T-helper 9 cell (primary cell): Measurements from ENCODE around the gene GABBR2.

Experiments used
- DNase-seq: peaks from one replicate; pipeline ENCODE4 v3.0.0-alpha.2; 2020

GABBR2 gene

DNA sequence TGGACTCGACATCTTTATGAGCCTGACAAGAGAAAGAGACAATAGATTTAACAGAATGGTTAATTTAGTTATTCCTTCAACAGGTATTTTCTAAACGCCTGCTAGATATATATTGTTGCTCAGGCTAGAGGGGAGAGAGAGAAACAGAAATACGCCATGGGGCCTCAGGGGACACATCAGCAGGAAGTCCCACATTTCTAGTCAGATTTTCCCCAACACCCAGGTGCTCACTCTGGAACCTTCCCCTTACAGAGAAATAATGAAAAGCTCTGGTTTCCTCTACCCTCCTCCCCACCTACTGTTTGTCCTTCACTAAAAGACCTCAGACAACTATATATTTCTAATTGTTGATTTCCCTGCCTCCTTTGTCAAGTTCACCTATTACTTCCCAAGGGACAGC lies 323.0 kb downstream of the GABBR2 start:
- no peak for DNase-seq

GRCh38 chr9:98383758-98384157 lies 325.0 kb downstream of the GABBR2 start:
- DNase-seq = no peak

- no peak for DNase-seq
Measured at GRCh38 chr9:98381311-98382103, 327.2 kb downstream of the GABBR2 start.

GRCh38 chr9:98380065-98380681 lies 328.6 kb downstream of the GABBR2 start:
- no peak for DNase-seq

DNA sequence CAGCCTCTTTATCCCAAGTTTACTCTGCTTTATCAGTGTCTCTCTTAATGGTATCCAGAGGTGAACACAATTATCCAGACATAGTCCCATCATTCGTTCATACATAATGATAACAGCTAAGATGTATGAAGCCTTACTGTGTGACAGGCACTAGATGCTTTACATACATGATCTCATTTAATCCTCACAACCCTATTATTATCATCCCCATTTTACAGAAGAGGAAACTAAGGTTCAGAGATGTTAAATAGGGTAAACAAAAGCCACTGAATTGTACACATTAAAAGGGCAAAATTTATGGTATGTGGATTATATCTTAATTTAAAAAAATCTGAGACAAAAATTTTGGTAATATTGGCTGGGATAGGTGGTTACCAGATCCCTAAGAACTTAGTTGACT lies 329.2 kb downstream of the GABBR2 start:
- DNase-seq = no peak

- DNase-seq = no peak
Measured at GRCh38 chr9:98378794-98379193, 329.9 kb downstream of the GABBR2 start.

- no peak for DNase-seq
Measured at GRCh38 chr9:98378206-98378780, 330.4 kb downstream of the GABBR2 start.

DNA sequence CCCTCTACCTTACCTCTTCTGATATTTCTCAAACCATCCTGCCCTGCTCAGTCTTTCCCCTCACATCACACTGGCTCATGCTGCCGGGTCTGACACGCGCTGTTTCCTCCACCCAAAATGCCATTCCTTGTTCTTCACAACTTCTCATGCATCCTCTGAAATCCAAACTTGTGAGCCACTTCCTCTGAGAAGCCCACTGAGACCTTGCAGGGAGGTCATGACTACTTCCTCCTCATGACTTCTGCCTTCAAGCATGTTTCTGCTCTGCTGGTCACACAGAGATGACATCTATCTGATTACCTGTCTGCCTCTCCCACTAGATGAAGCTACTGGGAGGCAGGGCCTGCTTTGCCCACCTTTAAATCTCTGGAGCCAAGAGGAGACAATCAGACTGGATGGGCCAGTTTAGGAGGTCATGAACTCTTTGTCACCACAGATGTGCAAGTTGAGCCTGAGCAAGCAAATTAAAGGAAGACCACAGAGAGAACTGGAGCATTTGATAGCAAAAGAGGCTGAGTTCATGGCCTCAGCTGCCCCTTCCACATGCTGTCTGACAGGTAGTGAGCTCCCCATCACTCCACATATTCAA lies 333.5 kb downstream of the GABBR2 start:
- DNase-seq = no peak

GRCh38 chr9:98374385-98375051 lies 334.2 kb downstream of the GABBR2 start:
- no peak for DNase-seq

DNA sequence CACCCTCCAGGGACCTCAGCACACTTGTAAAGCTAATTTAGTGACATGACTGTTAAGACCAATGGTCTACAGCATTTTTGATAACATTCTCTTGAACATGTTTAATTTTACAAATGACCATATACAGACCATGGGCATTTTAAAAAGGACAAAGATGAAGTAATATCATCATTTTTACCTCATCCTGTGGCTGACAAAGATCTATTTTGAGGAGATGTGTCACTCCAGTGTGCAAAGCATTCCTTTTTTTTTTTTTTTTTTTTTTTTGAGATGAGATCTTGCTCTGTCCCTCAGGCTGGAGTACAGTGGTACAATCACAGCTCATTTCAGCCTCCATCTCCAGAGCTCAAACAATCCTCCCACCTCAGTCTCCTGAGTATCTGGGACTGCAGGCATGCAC lies 335.1 kb downstream of the GABBR2 start:
- no peak for DNase-seq

- no peak for DNase-seq
Measured at GRCh38 chr9:98372077-98372836, 336.5 kb downstream of the GABBR2 start.

DNA sequence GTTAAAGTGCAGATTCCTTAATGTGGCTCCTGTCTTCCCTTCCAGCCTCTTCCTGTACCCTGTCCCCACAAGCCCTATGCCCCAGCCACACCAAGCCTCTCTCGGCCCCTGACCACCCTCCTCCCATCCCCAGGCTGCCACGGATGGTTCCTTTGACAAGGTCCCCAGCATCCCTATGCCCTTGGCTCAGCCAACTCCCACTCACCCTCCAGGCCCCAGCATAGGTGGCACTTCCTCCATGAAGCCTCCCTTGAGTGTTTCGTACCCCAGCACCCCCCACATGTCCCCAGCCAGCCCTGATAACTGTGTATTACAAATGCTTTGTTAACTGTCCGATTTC lies 337.8 kb downstream of the GABBR2 start:
- DNase-seq = no peak

GRCh38 chr9:98370300-98370975 lies 338.3 kb downstream of the GABBR2 start:
- no peak for DNase-seq

- DNase-seq = no peak
Measured at GRCh38 chr9:98369896-98370295, 338.8 kb downstream of the GABBR2 start.

GRCh38 chr9:98369471-98369870 lies 339.3 kb downstream of the GABBR2 start:
- no peak for DNase-seq

DNA sequence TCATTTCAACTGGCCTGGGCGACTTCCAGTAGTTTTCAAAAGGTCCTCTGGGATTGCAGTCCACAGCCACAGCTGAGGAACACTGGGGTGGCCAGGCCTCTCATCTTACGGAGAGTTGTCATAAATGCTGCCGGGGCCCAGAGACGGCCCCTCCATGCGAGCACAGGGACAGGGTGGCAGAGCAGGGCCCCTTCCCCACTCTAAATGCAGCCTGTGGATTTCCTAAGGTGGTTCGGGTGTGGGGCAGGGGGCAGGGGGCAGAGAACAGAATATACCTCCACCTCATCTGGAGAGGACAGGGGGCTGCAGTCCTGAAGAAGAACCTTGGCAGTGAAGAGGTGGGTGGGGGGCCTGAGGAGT lies 339.7 kb downstream of the GABBR2 start:
- DNase-seq = no peak

DNA sequence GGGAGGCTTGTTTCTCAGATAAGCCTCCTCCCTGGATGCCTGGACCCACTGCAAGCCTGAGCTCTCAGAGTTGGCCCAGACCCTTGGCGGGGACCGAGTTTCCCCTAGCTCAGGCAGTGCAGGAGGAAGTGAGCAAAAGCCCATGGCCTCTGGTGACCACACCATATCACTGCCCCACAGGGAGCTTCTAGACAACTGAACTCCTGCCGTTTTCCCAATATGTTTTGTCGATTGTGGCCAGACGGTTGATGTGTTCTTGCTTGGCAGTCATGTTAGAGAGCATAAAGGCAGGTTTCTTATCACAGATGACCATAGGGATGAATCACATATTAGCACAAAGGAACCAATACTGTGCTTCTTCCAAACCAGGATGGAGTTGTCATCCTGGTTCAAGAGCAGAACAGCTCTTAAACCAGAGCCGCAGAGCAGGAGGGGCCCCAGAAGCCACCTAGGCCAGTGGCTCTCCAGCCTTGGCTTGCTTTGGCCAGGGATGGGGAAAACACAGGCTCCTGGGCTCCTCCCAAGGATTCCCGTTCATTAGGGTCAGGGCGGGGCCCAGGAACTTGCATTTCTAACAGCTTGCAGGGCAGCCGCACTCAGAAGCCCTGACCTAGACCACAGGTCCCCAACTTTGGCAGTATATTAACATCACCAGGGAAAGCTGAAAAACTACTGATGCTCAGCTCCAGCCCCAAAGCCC lies 340.2 kb downstream of the GABBR2 start:
- DNase-seq = no peak

GRCh38 chr9:98367923-98368322 lies 340.8 kb downstream of the GABBR2 start:
- DNase-seq = no peak

DNA sequence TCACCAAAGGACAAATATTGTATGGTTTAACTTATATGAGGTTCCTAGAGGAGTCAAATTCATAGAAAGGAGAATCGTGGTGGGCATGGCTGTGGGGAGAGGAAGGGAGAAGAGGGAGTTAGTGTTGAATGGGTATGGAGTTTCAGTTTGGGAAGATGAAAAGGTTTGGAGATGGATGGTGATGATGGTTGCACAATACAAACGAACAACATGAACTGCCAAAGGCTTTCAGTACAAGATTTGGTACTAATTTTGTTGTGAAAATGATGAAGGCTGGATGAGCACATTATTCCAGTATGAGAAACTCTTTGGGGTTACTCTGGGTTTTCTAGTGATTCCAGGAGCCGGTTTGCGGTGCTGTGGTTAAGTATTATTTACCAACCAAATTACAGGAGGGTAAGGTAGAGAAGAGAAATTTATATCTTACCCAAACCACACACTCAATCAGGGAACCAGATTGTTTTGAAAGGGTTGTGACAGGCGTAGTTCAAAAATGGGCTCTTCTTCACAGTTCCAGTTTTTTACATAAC lies 341.3 kb downstream of the GABBR2 start:
- no peak for DNase-seq

DNA sequence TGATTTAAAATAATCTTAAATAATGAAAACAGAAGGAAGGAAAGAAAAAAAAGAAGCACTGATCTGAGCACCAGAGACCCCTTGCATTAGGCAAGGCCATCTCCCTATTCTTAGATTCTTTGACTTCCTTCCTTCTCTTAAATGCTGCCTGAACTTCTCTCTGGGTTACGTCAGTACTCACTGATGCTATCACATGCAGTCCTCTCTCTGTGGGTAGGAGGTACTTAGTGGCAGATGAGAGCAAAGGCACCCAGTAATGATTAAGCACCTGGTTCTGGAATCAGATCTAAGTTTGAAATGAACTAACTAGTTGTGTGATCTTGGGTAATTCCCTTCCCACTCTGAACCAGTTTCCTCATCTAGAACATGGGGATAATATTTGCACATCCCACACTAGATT lies 343.0 kb downstream of the GABBR2 start:
- no peak for DNase-seq

DNA sequence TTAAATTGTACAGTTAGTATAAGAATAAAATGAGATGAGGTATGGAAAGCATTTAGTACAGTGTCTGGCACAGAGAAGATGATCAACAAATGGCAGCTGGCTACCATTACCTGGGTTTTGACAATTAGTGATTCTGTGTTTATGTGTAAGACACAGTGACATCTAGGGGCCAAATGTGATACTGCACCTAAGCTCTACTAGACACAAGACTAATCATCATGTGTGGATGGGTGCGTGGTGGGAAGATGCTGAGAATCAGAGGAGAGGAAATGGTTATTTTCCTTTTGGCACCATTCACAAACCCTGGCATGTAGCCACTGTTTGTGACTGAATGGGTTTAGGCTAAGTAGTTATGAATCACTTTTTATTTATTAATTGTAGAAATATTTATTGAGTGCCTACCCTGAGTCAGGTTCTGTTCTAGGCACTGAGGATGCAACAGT lies 343.5 kb downstream of the GABBR2 start:
- no peak for DNase-seq
